Measurements from ENCODE around the gene ADARB2.

Gene ADARB2

DNA sequence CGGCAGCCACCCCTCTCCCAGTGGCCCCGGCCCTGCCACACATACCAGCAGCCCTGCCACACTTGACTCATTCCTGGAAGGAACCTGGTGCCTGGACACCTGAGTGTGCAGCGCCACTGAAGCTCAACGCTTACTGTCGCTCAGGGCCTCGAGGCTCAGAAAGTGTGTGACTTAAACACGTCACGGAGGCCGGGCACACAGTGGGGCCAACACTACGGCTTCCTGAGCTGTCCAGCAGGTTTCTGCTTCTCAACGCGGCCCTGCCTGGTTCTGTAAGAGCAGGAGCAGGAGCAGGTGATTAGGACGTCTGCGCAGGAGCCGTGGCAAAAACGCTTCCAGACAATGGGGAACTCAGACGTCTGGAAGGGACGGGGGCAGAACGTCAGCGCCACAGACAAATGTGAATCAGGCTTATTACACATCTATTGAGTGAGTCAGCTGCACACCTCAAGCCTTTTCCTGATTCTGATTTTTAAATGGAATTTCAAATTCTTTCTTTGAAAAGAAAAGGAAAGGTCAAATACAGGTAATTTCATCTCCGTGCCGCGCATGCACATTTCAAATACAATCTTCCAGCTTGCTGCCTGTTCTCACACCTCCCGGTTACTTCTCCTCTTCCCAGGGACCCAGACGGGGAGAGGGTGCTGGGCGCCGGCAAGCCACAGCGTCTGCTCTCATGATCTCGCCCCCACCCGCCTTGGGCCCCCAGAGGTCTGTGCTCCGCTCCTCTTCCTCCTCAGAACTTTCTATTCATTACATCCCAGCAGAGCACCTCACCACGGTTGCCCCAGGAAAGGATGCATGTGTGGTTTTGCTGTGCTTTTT, 66.6 kb downstream of the ADARB2 start:
- DNase-seq (no peak), ATAC-seq (replicated peaks) (no peak)
- H3K4me3 Mint-ChIP-seq: no peak overlapping the region
- peaks cover 2 to 9% of the 10 kb centered on the region in 2 donors for H3K36me3 Mint-ChIP-seq
- H3K9me3 Mint-ChIP-seq: peaks cover 3 to 4% of the 10 kb centered on the region in 2 donors
- peaks cover 22 to 30% of the 10 kb centered on the region in 2 donors for H3K27me3 Mint-ChIP-seq
- H3K27ac Mint-ChIP-seq: no peak overlapping the region
- peaks cover 15 to 16% of the 10 kb centered on the region in 2 donors for H3K4me1 Mint-ChIP-seq

GRCh38 chr10:1669433-1669832, 67.9 kb downstream of the ADARB2 start:
- Mint-ChIP-seq H3K9me3 (no peaks in the 10 kb centered on the region), H3K4me3 (no peak overlapping the region), H3K36me3 (no peaks in the 10 kb centered on the region), H3K27me3 (peaks cover 9 to 17% of the 10 kb centered on the region in 2 donors), H3K4me1 (peaks cover 4% of the 10 kb centered on the region in 2 donors), H3K27ac (no peak overlapping the region)
- DNase-seq: no peak
- ATAC-seq (replicated peaks): no peak

GRCh38 chr10:1668399-1668798, 68.9 kb downstream of the ADARB2 start:
- Mint-ChIP-seq H3K27ac (no peak overlapping the region), H3K4me1 (peaks cover 7 to 12% of the 10 kb centered on the region in 2 donors)
- ATAC-seq (replicated peaks): no peak

GRCh38 chr10:1667392-1667791, 69.9 kb downstream of the ADARB2 start:
- Mint-ChIP-seq H3K4me1 (peaks cover 10 to 15% of the 10 kb centered on the region in 2 donors), H3K27ac (no peak overlapping the region), H3K36me3 (no peaks in the 10 kb centered on the region), H3K27me3 (peaks cover 9 to 16% of the 10 kb centered on the region in 2 donors), H3K9me3 (no peaks in the 10 kb centered on the region), H3K4me3 (no peak overlapping the region)
- DNase-seq (no peak), ATAC-seq (replicated peaks) (no peak)

More at GRCh38 chr10:1668399-1668798, 68.9 kb downstream of the ADARB2 start:
- DNase-seq: no peak
- Mint-ChIP-seq H3K4me3 (no peak overlapping the region), H3K27me3 (peaks cover 9 to 16% of the 10 kb centered on the region in 2 donors), H3K36me3 (no peaks in the 10 kb centered on the region), H3K9me3 (no peaks in the 10 kb centered on the region)

DNA sequence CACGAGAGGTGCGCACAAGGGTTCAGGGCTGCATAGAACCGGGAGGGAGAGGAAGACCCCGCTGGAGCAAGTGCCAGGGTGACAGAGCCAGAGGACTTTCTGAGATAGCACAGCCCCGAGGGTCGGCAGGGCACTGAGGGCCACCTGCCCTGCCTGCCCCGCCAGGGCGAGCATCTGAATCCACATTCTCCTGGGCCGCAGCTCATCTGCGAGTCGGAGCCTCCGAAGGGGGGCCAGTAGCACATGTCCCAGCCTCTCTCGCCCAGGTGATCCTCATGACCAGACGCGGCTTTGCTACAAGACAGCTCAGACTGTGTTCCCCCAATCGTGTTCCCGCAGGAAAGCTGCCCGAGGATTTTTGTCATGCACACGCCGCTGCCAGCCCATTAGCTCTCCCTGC, 71.2 kb downstream of the ADARB2 start:
- Mint-ChIP-seq H3K27me3 (peaks cover 5 to 8% of the 10 kb centered on the region in 2 donors), H3K9me3 (no peaks in the 10 kb centered on the region), H3K27ac (no peak overlapping the region), H3K4me1 (peaks cover 20 to 26% of the 10 kb centered on the region in 2 donors), H3K4me3 (no peak overlapping the region), H3K36me3 (no peaks in the 10 kb centered on the region)
- DNase-seq: no peak
- ATAC-seq (replicated peaks): no peak

- peaks cover 25 to 31% of the 10 kb centered on the region in 2 donors for H3K4me1 Mint-ChIP-seq
- peaks cover 5 to 7% of the 10 kb centered on the region in 2 donors for H3K27me3 Mint-ChIP-seq
- no peak overlapping the region for H3K27ac Mint-ChIP-seq
- no peak for DNase-seq
- H3K36me3 Mint-ChIP-seq: no peaks in the 10 kb centered on the region
- H3K4me3 Mint-ChIP-seq: no peak overlapping the region
- no peaks in the 10 kb centered on the region for H3K9me3 Mint-ChIP-seq
- no peak for ATAC-seq (replicated peaks)
Measured at GRCh38 chr10:1665681-1666080, 71.6 kb downstream of the ADARB2 start.

DNA sequence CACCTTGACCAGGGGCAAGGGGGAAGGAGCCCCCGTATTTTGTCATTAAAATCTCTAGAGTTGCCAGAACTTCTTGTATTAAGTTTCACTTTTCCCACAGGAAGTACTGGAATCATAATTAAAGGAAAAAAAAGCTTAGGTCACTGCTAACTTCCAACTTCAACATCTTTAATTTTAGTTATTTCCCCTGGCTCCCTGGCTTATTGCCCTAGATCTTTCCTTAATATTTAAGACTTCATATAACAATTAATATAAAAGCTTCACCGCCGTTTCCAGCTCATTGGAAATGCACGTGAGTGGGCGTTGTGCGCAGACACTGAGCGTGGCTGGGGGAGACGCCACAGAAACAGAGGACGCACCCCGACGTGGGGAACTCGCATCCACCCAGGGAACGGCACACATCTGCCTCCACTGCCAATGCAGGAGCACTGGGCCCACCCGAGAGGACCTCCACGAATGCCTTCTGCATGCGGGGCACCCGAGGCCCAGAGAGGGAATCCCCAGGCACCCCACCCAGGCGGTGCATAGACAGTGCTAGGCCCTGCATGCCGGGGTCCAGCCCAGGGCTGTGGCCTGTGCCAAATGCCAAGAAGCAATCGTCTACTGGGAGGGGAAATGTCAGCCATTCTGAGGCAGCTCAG, 72.2 kb downstream of the ADARB2 start:
- peaks cover 26 to 32% of the 10 kb centered on the region in 2 donors for H3K4me1 Mint-ChIP-seq
- no peak for ATAC-seq (replicated peaks)
- H3K36me3 Mint-ChIP-seq: no peaks in the 10 kb centered on the region
- no peak for DNase-seq
- H3K4me3 Mint-ChIP-seq: no peak overlapping the region
- peaks cover 5 to 8% of the 10 kb centered on the region in 2 donors for H3K27me3 Mint-ChIP-seq
- H3K9me3 Mint-ChIP-seq: no peaks in the 10 kb centered on the region
- H3K27ac Mint-ChIP-seq: no peak overlapping the region

DNA sequence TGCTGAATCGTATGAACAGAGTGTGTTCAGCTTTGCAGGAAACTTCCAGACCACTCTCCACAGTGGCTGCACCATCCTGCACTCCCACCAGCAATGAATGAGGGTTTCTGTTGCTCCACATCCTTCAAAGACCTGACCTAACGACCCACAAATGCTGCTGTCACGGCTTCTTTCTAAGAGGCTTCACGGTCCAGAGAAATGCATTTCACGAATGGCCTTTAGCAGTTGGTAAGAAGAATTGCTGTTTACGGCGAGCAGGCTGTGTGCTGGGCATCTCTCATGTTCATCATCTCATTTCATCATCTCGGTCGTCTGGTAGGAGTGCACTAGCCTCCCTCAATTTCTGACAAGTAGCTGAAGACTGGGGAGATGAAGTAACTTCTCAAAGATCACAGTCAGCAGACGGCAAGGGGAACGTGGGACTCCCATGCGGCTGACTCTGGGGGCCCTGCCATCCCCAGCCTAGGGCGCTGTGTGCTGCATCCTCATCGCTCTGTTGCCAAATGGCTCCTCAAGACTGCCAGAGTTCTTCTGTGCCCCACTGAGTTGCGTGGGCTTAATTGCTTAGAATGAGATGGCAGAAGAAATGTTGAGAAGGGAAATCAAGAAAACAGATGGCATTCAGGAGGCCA, 72.9 kb downstream of the ADARB2 start:
- Mint-ChIP-seq H3K36me3 (peaks cover 0 to 1% of the 10 kb centered on the region in 2 donors), H3K4me1 (peaks cover 26 to 37% of the 10 kb centered on the region in 2 donors), H3K9me3 (no peaks in the 10 kb centered on the region), H3K27ac (no peak overlapping the region), H3K4me3 (no peak overlapping the region), H3K27me3 (peaks cover 9 to 13% of the 10 kb centered on the region in 2 donors)
- DNase-seq: no peak
- peak; percentile 5 to 11 for ATAC-seq (replicated peaks)

GRCh38 chr10:1663226-1663625, 74.1 kb downstream of the ADARB2 start:
- peaks cover 0 to 1% of the 10 kb centered on the region in 2 donors for H3K36me3 Mint-ChIP-seq
- H3K4me3 Mint-ChIP-seq: no peak overlapping the region
- peaks cover 12 to 18% of the 10 kb centered on the region in 2 donors for H3K27me3 Mint-ChIP-seq
- DNase-seq (no peak), ATAC-seq (replicated peaks) (no peak)
- H3K27ac Mint-ChIP-seq: no peak overlapping the region
- no peaks in the 10 kb centered on the region for H3K9me3 Mint-ChIP-seq
- H3K4me1 Mint-ChIP-seq: peaks cover 29 to 41% of the 10 kb centered on the region in 2 donors

DNA sequence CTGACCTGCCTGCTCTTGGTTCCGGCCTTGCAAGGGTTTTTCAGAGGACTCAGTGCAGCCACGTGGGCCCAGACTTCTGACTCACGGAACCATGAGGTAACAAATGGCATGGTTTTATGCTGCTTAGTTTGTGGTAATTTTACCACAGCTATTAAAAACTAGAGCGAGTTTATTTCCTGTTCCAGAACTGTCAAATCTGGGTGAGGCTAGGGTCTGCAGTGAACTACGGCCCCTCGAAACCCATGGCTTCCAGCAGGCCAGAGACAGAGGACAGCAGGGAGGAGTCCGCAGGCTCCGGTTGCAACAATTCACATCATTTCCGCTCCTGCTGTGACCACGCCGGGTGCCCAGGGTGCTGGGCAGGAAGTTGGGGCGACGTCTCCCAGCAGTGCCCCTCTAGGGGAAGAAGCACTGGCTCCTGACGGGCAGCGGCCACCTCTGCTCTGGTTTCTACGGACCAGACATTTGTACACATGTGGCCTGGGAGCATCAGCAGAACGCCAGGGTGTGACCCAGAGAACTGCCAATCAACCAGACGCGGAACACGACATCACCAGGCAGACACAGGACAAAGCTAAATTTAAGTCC, 74.8 kb downstream of the ADARB2 start:
- peaks cover 16 to 24% of the 10 kb centered on the region in 2 donors for H3K27me3 Mint-ChIP-seq
- H3K4me3 Mint-ChIP-seq: no peak overlapping the region
- ATAC-seq (replicated peaks) (peak; percentile 82 to 83), DNase-seq (peak; percentile 20)
- no peaks in the 10 kb centered on the region for H3K9me3 Mint-ChIP-seq
- H3K4me1 Mint-ChIP-seq: peaks cover 35 to 48% of the 10 kb centered on the region in 2 donors
- peaks cover 0 to 1% of the 10 kb centered on the region in 2 donors for H3K36me3 Mint-ChIP-seq
- H3K27ac Mint-ChIP-seq: peak overlapping the region; percentile 20

DNA sequence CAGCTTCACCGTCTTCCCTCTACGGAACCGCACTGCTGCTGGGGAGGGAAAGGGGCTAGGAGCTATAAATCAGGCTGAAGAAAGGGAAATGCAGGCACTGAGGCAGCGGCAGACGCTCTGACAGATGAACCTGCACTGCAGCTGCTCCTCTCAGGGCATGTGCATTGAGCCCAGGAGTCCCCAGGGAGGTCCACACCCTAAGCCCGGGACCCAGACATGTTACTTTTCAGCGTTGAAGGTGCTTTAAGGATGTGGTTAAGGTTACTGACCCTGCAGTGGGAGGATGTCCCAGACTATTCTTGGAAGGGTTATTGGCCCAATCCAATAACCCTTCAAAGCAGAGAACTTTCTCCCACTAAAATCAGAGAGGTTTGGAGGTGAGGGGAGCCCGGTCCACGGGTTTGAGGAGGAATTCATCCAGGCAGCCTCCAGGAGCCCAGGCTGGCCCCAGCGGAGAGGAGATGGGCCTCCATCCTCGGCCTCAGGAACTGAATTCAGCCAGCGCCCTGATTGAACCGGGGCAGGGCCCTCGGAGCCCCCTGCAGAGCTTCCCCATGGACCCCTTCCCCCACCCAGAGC, 75.4 kb downstream of the ADARB2 start:
- Mint-ChIP-seq H3K27ac (peak overlapping the region; percentile 52), H3K36me3 (peaks cover 0 to 1% of the 10 kb centered on the region in 2 donors), H3K27me3 (peaks cover 16 to 25% of the 10 kb centered on the region in 2 donors), H3K9me3 (no peaks in the 10 kb centered on the region), H3K4me1 (peaks cover 35 to 48% of the 10 kb centered on the region in 2 donors), H3K4me3 (peak overlapping the region; percentile 33 to 43)
- DNase-seq (peak; percentile 46), ATAC-seq (replicated peaks) (peak; percentile 88 to 91)

DNA sequence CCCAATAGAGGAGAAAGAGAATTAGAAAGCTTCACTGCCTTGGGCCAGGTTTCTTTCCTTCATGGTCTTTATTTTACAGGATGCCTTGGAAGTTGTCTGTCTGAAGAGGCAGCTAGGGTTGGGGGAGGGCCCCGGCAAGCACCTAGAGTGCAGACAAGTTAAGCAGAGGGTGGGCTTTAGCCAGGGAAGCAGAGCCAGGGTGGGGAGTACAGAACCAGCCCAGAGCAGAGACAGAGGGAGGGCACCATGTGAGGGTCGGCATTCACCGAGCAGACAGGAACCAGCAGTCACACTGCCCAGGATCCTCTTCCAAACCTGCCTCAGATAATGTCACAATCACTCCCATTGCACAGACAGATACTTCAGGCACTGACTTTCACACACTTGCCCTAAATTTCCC, 75.9 kb downstream of the ADARB2 start:
- H3K27ac Mint-ChIP-seq: peak overlapping the region; percentile 9
- no peak for DNase-seq
- peaks cover 17 to 25% of the 10 kb centered on the region in 2 donors for H3K27me3 Mint-ChIP-seq
- ATAC-seq (replicated peaks): no peak
- H3K36me3 Mint-ChIP-seq: peaks cover 0 to 1% of the 10 kb centered on the region in 2 donors
- H3K4me3 Mint-ChIP-seq: peak overlapping the region; percentile 33 to 43
- peaks cover 35 to 48% of the 10 kb centered on the region in 2 donors for H3K4me1 Mint-ChIP-seq
- no peaks in the 10 kb centered on the region for H3K9me3 Mint-ChIP-seq

GRCh38 chr10:1660815-1661214, 76.5 kb downstream of the ADARB2 start:
- Mint-ChIP-seq H3K4me1 (peaks cover 35 to 48% of the 10 kb centered on the region in 2 donors), H3K27ac (no peak overlapping the region)

DNA sequence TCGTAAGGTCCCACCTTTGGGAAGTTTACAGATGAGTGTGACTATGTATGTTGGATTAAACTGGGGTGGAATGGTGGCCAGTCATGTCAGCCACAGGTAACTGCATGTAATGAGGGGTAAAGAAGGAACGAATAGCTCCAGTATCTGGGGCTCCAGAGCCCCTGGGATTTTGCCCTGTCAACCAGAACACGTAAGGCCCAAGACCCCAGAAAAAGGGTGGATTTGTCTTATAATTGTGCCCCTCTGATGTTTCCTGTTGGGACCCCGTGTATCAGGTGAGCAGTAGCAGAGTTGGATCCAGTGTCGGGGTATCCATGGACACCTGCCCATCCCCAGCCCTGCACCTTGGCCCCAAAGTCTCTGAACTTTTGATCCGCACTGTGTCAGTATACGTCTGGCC, 76.9 kb downstream of the ADARB2 start:
- Mint-ChIP-seq H3K27me3 (peaks cover 21 to 25% of the 10 kb centered on the region in 2 donors), H3K4me1 (peaks cover 35 to 48% of the 10 kb centered on the region in 2 donors), H3K9me3 (no peaks in the 10 kb centered on the region), H3K27ac (no peak overlapping the region), H3K36me3 (peaks cover 0 to 1% of the 10 kb centered on the region in 2 donors), H3K4me3 (no peak overlapping the region)
- ATAC-seq (replicated peaks) (no peak), DNase-seq (no peak)

More at GRCh38 chr10:1660815-1661214, 76.5 kb downstream of the ADARB2 start:
- ATAC-seq (replicated peaks) (no peak), DNase-seq (no peak)
- Mint-ChIP-seq H3K9me3 (no peaks in the 10 kb centered on the region), H3K27me3 (peaks cover 21 to 25% of the 10 kb centered on the region in 2 donors), H3K36me3 (peaks cover 0 to 1% of the 10 kb centered on the region in 2 donors), H3K4me3 (no peak overlapping the region)
